ENCODE measurements around the gene HYI.
"Not testable (repeated sequence)": the region's sequence is repeated elsewhere in the genome, so short reads cannot be mapped to it uniquely, and the experiment has no call there.

The HYI gene

DNA sequence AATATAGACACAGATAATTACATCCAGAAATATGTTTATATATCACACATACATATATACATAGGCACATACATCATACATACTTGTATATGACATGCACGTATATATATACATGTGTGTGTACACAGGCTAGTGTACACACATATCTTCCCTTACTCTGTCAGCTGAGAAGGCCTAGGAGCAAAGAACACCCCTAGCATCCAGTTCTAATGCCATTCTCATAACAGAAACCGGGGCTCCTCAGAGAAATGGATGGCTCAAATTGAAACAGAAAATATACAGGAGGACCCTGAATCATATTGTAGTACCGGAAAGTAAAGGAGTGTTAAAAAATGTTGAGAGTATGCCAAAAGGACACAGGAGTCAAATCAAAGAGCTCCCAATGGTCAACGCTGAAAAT, 19.7 kb upstream of the HYI start:
- H3K4me3 ChIP-seq (ENCODE audit: low read depth, low read length): no peak overlapping the region
- peak; percentile 33 for DNase-seq (ENCODE audit: low read depth)
- TF ChIP-seq, protein P1, sequence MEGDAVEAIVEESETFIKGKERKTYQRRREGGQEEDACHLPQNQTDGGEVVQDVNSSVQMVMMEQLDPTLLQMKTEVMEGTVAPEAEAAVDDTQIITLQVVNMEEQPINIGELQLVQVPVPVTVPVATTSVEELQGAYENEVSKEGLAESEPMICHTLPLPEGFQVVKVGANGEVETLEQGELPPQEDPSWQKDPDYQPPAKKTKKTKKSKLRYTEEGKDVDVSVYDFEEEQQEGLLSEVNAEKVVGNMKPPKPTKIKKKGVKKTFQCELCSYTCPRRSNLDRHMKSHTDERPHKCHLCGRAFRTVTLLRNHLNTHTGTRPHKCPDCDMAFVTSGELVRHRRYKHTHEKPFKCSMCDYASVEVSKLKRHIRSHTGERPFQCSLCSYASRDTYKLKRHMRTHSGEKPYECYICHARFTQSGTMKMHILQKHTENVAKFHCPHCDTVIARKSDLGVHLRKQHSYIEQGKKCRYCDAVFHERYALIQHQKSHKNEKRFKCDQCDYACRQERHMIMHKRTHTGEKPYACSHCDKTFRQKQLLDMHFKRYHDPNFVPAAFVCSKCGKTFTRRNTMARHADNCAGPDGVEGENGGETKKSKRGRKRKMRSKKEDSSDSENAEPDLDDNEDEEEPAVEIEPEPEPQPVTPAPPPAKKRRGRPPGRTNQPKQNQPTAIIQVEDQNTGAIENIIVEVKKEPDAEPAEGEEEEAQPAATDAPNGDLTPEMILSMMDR (IDR thresholded peaks at IDR 0.05; ENCODE audit: insufficient read depth, low read depth, low read length, missing control alignments): no peak

DNA sequence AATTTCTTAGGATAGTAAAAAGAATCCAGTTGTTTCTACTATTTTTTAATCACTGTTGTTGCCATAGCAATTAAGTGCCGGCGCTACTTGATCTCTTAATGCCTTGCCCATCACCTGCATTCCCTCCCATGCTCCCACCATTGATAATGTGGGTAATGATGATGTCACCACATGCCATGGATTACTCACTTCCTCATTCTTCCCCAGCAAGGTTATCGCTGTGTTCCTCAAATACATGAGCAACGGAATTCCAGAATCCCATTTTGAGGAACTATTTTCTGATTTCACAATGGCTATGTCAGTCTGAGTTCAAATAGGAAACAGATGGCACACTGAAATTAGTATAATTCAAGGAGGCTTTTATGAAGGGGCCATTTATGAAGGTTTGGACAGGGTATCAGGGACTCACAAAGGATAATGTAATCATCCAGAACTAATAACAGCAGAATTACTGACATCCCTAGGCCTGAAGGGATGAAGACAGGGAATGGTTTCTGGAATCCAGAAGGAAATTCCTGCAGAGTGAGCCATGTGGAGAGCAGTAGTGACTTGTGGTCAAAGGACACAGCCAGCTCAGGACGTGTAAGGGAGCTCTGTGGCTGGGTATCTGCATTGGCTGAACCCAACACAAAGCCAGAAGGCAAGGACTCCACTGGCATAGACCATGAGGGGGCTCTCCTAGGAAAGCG, 18.9 kb upstream of the HYI start:
- H3K4me3 ChIP-seq (ENCODE audit: low read depth, low read length); DNase-seq (ENCODE audit: low read depth): not testable (repeated sequence)

DNA sequence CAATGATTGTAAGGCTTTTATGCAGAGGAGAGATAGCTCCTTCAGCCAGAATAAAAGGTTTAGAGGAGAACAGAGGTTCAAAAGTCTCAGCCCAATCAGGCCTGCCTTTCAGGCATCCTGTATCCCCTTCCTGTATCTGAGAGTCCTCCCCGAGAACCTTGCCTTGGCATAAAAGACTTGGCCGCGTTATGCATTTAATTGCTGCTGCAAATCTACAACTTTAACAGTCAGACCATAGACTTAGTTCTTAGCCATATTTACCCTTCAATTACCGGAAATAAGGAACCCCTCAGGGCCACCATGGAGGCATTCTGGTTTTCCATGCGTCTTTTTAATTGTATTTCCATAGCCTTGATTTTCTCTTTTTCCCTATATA, 18.3 kb upstream of the HYI start:
- no peak for DNase-seq (ENCODE audit: low read depth)
- TF ChIP-seq, protein P1 (IDR thresholded peaks at IDR 0.05; ENCODE audit: insufficient read depth, low read depth, low read length, missing control alignments): no peak
- no peak overlapping the region for H3K4me3 ChIP-seq (ENCODE audit: low read depth, low read length)

DNA sequence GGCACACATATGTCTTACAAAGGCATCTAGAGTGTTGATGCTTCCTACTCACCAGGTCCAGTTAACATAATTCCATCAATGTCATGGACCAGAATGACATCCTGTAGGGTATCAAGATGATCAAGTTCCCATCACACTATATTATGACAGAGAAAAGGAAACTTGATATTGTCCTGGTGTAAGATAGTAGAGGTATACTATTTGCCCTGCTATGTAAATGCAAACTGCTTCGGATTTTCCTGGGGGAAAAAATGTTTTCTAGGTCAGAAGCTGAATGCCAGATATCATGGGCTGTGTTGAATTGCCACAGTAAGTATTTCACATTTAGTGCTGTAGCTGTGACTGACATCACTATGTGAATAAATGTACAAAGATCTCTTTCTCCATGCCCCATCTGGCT, 16.2 kb upstream of the HYI start:
- no peak for DNase-seq (ENCODE audit: low read depth)
- no peak overlapping the region for H3K4me3 ChIP-seq (ENCODE audit: low read depth, low read length)
- TF ChIP-seq, protein P1 (IDR thresholded peaks at IDR 0.05; ENCODE audit: insufficient read depth, low read depth, low read length, missing control alignments): no peak

DNA sequence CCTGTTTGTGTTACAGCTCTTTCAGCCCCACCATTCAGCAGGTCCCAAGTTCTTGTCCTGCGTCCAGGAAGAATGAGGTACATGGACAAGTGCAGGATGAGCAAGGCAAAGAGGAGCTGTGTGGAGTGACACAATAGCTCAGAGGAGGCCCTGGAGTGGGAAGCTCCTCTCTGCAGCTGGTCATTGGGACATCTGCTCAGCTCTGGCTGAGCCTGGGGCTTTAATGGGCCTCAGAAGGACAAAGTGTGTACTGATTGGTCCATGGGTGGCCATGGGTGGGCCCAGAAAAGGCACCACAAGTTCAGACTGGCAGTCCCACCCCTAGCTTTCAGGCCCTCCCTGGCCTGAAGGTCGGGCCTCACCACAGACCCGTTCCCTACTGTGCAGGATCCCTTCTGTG, 14.7 kb upstream of the HYI start:
- TF ChIP-seq, protein P1 (IDR thresholded peaks at IDR 0.05; ENCODE audit: insufficient read depth, low read depth, low read length, missing control alignments): no peak
- DNase-seq (ENCODE audit: low read depth): no peak
- H3K4me3 ChIP-seq (ENCODE audit: low read depth, low read length): no peak overlapping the region

DNA sequence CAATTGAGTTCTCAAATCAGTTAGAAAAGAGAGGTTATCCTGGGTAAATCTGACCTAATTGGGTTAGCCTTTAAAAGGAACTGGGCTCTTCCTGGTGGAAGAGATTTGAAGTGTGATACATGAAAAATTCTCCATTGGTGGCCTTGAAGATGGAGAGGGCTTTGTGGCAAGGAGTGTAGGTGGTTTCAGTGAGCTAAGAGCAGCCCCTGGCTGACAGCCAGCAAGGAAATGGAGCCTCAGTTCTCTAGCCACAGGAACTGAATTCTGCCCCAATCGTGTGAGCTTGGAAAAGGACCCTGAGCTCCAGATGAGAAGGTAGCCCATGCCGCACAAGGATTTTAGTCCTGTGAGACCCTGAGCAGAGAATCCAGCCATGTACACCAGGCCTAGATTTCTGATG, 12.7 kb upstream of the HYI start:
- H3K4me3 ChIP-seq (ENCODE audit: low read depth, low read length): no peak overlapping the region
- TF ChIP-seq, protein P1 (IDR thresholded peaks at IDR 0.05; ENCODE audit: insufficient read depth, low read depth, low read length, missing control alignments): no peak
- DNase-seq (ENCODE audit: low read depth): no peak

DNA sequence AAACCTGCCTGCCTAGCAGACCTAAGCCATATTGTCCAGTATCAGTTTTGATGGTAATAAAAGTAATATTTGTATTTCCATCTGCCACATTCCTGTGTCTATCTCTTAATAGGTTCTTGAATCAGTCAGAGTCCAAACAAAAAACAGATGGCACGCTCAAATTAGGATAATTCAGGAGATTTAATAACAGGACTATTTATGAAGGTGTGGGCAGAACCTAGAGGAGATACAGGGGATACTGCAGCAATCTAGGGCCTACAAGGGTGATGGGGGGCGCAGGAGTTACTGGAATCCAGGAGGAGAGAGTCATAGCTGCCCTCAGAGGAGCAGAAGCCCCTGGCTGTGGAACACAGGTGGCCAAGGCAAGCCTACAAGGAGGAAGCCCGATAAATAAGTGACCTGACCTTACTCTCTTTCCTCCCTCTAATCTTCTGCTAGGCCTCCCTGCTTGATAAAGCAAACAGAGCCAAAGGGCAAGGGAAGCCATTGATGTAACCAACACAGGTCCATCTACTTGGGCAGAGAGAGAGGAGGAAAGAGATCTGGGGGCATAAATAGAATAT, 11.9 kb upstream of the HYI start:
- H3K4me3 ChIP-seq (ENCODE audit: low read depth, low read length): no peak overlapping the region
- DNase-seq (ENCODE audit: low read depth): no peak
- TF ChIP-seq, protein P1 (IDR thresholded peaks at IDR 0.05; ENCODE audit: insufficient read depth, low read depth, low read length, missing control alignments): no peak
